Osteoblast (primary cell): Measurements from ENCODE around the gene EIF4A3. TPM values are rescaled to one million over a fixed set of nuclear protein-coding genes. Genes with fewer than 3 reads are reported as not detected.

ENCODE experiments used
- DNase-seq: peaks from one replicate; pipeline ENCODE4 v3.0.0; 2011; ENCODE audit warnings: low spot score, mixed read lengths; ENCODE audit not compliant: insufficient read length; ENCODE audit errors: missing footprints
- H2AFZ ChIP-seq: 2 replicates; pipeline ENCODE4 v1.6.0; 2011; ENCODE audit warnings: mild to moderate bottlenecking, low read length
- H3K27ac ChIP-seq: 2 replicates; pipeline ENCODE4 v1.5.1; 2011; ENCODE audit warnings: mild to moderate bottlenecking, low read depth, low read length, moderate library complexity
- H3K27me3 ChIP-seq: 2 replicates; pipeline ENCODE4 v1.6.0; 2012; ENCODE audit warnings: mild to moderate bottlenecking, control low read depth, inconsistent platforms, low read length, moderate library complexity; ENCODE audit not compliant: insufficient read depth
- H3K36me3 ChIP-seq: 2 replicates; pipeline ENCODE4 v1.5.1; 2011; ENCODE audit warnings: mild to moderate bottlenecking, low read length, control low read depth, moderate library complexity; ENCODE audit not compliant: insufficient read depth
- H3K4me1 ChIP-seq: 2 replicates; pipeline ENCODE4 v1.5.1; 2011; ENCODE audit warnings: mild to moderate bottlenecking, low read length, control low read depth, moderate library complexity; ENCODE audit not compliant: insufficient read depth
- H3K4me2 ChIP-seq: 2 replicates; pipeline ENCODE4 v1.6.0; 2011; ENCODE audit warnings: mild to moderate bottlenecking, low read length; ENCODE audit not compliant: insufficient read depth
- H3K4me3 ChIP-seq: fragments of 200-600 bp; sonication (generic); 3 replicates; pipeline ENCODE4 v1.5.1; 2012; ENCODE audit warnings: mild to moderate bottlenecking, low read length, inconsistent platforms; ENCODE audit not compliant: insufficient read depth
- H3K79me2 ChIP-seq: 2 replicates; pipeline ENCODE4 v1.6.0; 2012; ENCODE audit warnings: mild to moderate bottlenecking, low read length, control low read depth, inconsistent platforms; ENCODE audit not compliant: insufficient read depth
- H3K9me3 ChIP-seq: 2 replicates; pipeline ENCODE4 v1.5.1; 2011; ENCODE audit warnings: low read depth, low read length, control low read depth
- H4K20me1 ChIP-seq: 2 replicates; pipeline ENCODE4 v1.6.0; 2012; ENCODE audit warnings: mild to moderate bottlenecking, low read length, control low read depth; ENCODE audit not compliant: insufficient read depth
- CTCF ChIP-seq: IDR thresholded peaks from 2 replicates; pipeline ENCODE4 v1.5.1; 2011; ENCODE audit warnings: mild to moderate bottlenecking, low read depth, low read length, moderate library complexity; ENCODE audit errors: extremely low read depth
- small RNA-seq: library from RNA; depleted of rRNA; stranded (forward); fragments of <200 nt; gene quantifications from one replicate; pipeline ENCODE3, GENCODE V24; 2012
- total RNA-seq: library from RNA; depleted of rRNA; stranded (reverse); fragments of >200 nt; gene quantifications from 2 replicates; pipeline ENCODE4 v1.2.3, GENCODE V29; 2012

EIF4A3 gene
- total RNA-seq, 1 donor = 44.5 TPM

GRCh38 chr17:80086616-80087015 is 60.3 kb downstream of the EIF4A3 start:
- no peaks in the 10 kb centered on the region for H3K9me3 ChIP-seq
- peaks cover 3% of the 10 kb centered on the region for H3K4me1 ChIP-seq
- no peak overlapping the region for H3K4me2 ChIP-seq
- no peaks in the 10 kb centered on the region for H3K27me3 ChIP-seq
- TF ChIP-seq CTCF = no peak
- DNase-seq = peak; percentile 64
- no peaks in the 10 kb centered on the region for H3K79me2 ChIP-seq
- no peak overlapping the region for H3K27ac ChIP-seq
- no peaks in the 10 kb centered on the region for H4K20me1 ChIP-seq
- H3K36me3 ChIP-seq = no peaks in the 10 kb centered on the region
- no peak overlapping the region for H3K4me3 ChIP-seq
- no peak overlapping the region for H2AFZ ChIP-seq

- Histone ChIP-seq H4K20me1 (no peaks in the 10 kb centered on the region), H3K4me2 (no peak overlapping the region), H3K4me1 (peaks cover 3% of the 10 kb centered on the region), H3K36me3 (no peaks in the 10 kb centered on the region), H3K9me3 (no peaks in the 10 kb centered on the region), H3K27me3 (no peaks in the 10 kb centered on the region), H2AFZ (no peak overlapping the region), H3K79me2 (no peaks in the 10 kb centered on the region), H3K4me3 (no peak overlapping the region), H3K27ac (no peak overlapping the region)
- TF ChIP-seq CTCF = no peak
- DNase-seq = peak; percentile 68
These were observed 60.8 kb downstream of the EIF4A3 start for GRCh38 chr17:80086081-80086480.

- DNase-seq = peak; percentile 38
- TF ChIP-seq CTCF = no peak
- Histone ChIP-seq H3K4me2 (no peak overlapping the region), H3K9me3 (no peaks in the 10 kb centered on the region), H3K27ac (no peak overlapping the region), H3K27me3 (no peaks in the 10 kb centered on the region), H2AFZ (no peak overlapping the region), H3K36me3 (no peaks in the 10 kb centered on the region), H3K79me2 (no peaks in the 10 kb centered on the region), H3K4me3 (no peak overlapping the region), H3K4me1 (peaks cover 8% of the 10 kb centered on the region), H4K20me1 (no peaks in the 10 kb centered on the region)
These were observed 62.2 kb downstream of the EIF4A3 start for GRCh38 chr17:80084773-80085172.

Small RNA genes lying within 50 kb of the gene (small RNA-seq; reads per million reads assigned to genes)
- not detected for gene AC087741.2
- not detected for gene MIR1268B

Other genes starting within 250 kb of the EIF4A3 start
- gene TBC1D16, start 111.3 kb downstream of the EIF4A3 start, total RNA-seq = 63.1 and 68.8 TPM in 2 replicates
- gene CCDC40, start 110.5 kb downstream of the EIF4A3 start, total RNA-seq = 8.3 and 11.8 TPM in 2 replicates
- 76.7 and 91.3 TPM in 2 replicates for gene GAA, start 45.5 kb downstream of the EIF4A3 start, total RNA-seq
- not detected in 2 replicates for gene CARD14, start 22.9 kb upstream of the EIF4A3 start, total RNA-seq
- 15.9 and 19.4 TPM in 2 replicates for gene SGSH, start 73.2 kb upstream of the EIF4A3 start, total RNA-seq
- gene SLC26A11, start 73.3 kb upstream of the EIF4A3 start, total RNA-seq = 12.7 and 17.4 TPM in 2 replicates
- gene RNF213, start 113.7 kb upstream of the EIF4A3 start, total RNA-seq = 134 and 143 TPM in 2 replicates